ENCODE measurements around the gene ACMSD.
"Not testable (repeated sequence)": the region's sequence is repeated elsewhere in the genome, so short reads cannot be mapped to it uniquely, and the experiment has no call there.

Gene ACMSD

GRCh38 chr2:134900151-134900550, 61.7 kb downstream of the ACMSD start:
- in situ Hi-C loops (cut with HindIII; ENCODE audit: low sequenced_read_pairs), result no loop called here

GRCh38 chr2:134903701-134904100, 65.3 kb downstream of the ACMSD start:
- in situ Hi-C loops (cut with HindIII; ENCODE audit: low sequenced_read_pairs), result not testable (repeated sequence)

- in situ Hi-C loops (cut with HindIII; ENCODE audit: low sequenced_read_pairs), result no loop called here
These were observed 66.8 kb downstream of the ACMSD start for GRCh38 chr2:134905168-134905567.

GRCh38 chr2:134906726-134907125, 68.3 kb downstream of the ACMSD start:
- in situ Hi-C loops (cut with HindIII; ENCODE audit: low sequenced_read_pairs), result no loop called here

GRCh38 chr2:134907441-134908116, 69.2 kb downstream of the ACMSD start:
- in situ Hi-C loops (cut with HindIII; ENCODE audit: low sequenced_read_pairs), result not testable (repeated sequence)

GRCh38 chr2:134910763-134911399, 72.5 kb downstream of the ACMSD start:
- in situ Hi-C loops (cut with HindIII; ENCODE audit: low sequenced_read_pairs), result no loop called here

GRCh38 chr2:134911400-134911785, 73.0 kb downstream of the ACMSD start:
- in situ Hi-C loops (cut with HindIII; ENCODE audit: low sequenced_read_pairs), result no loop called here

- in situ Hi-C loops (cut with HindIII; ENCODE audit: low sequenced_read_pairs), result no loop called here
These were observed 73.9 kb downstream of the ACMSD start for GRCh38 chr2:134912361-134912760.

GRCh38 chr2:134917360-134917865, 79.0 kb downstream of the ACMSD start:
- in situ Hi-C loops (cut with HindIII; ENCODE audit: low sequenced_read_pairs), result no loop called here

- in situ Hi-C loops (cut with HindIII; ENCODE audit: low sequenced_read_pairs), result no loop called here
These were observed 79.6 kb downstream of the ACMSD start for GRCh38 chr2:134917888-134918525.

- in situ Hi-C loops (cut with HindIII; ENCODE audit: low sequenced_read_pairs), result no loop called here
These were observed 80.3 kb downstream of the ACMSD start, which contains the start of gene CCNT2 for GRCh38 chr2:134918526-134919340. TSS of gene CCNT2 (plus strand) at chr2:134918822. CDS start at chr2:134918855, 33 bp downstream.

- in situ Hi-C loops (cut with HindIII; ENCODE audit: low sequenced_read_pairs), result no loop called here
These were observed 81.2 kb downstream of the ACMSD start for GRCh38 chr2:134919341-134920210.

- in situ Hi-C loops (cut with HindIII; ENCODE audit: low sequenced_read_pairs), result no loop called here
These were observed 86.5 kb downstream of the ACMSD start for GRCh38 chr2:134924912-134925311.

GRCh38 chr2:134926231-134926931, 88.0 kb downstream of the ACMSD start:
- in situ Hi-C loops (cut with HindIII; ENCODE audit: low sequenced_read_pairs), result no loop called here

- in situ Hi-C loops (cut with HindIII; ENCODE audit: low sequenced_read_pairs), result no loop called here
These were observed 88.8 kb downstream of the ACMSD start for GRCh38 chr2:134927195-134927594.

GRCh38 chr2:134932864-134933526, 94.6 kb downstream of the ACMSD start:
- in situ Hi-C loops (cut with HindIII; ENCODE audit: low sequenced_read_pairs), result no loop called here

GRCh38 chr2:134933732-134934131, 95.3 kb downstream of the ACMSD start:
- in situ Hi-C loops (cut with HindIII; ENCODE audit: low sequenced_read_pairs), result no loop called here

- in situ Hi-C loops (cut with HindIII; ENCODE audit: low sequenced_read_pairs), result no loop called here
These were observed 95.7 kb downstream of the ACMSD start for GRCh38 chr2:134934150-134934549.

- in situ Hi-C loops (cut with HindIII; ENCODE audit: low sequenced_read_pairs), result no loop called here
These were observed 96.2 kb downstream of the ACMSD start for GRCh38 chr2:134934641-134935040.

Data from endothelial cell of hepatic sinusoid (primary cell).